ENCODE results near the gene TRIM66.

The TRIM66 gene

GRCh38 chr11:8685306-8685705 is 2.8 kb upstream of the TRIM66 start:
- Histone ChIP-seq H3K9ac (ENCODE audit: low read depth, low read length, poor library complexity, severe bottlenecking) (no peak overlapping the region), H3K27me3 (ENCODE audit: insufficient read depth, low read length, poor library complexity, severe bottlenecking) (peaks cover 6% of the 10 kb centered on the region), H3K9me2 (replicated peaks; ENCODE audit: low read depth, low read length) (no peaks in the 10 kb centered on the region), H3K9me3 (ENCODE audit: insufficient read depth, low read depth, low read length) (no peaks in the 10 kb centered on the region), H3K36me3 (ENCODE audit: insufficient read depth, low read length) (peaks cover 28% of the 10 kb centered on the region; the same call in 1 of the 2 replicates), H2AFZ (ENCODE audit: low read length) (no peak overlapping the region), H3F3A (ENCODE audit: low read depth) (peaks cover 8% of the 10 kb centered on the region), H3K4me2 (ENCODE audit: low read depth, low read length, poor library complexity, severe bottlenecking) (peak overlapping the region; percentile 89), H3K79me2 (ENCODE audit: insufficient read depth, low read length) (peaks cover 68% of the 10 kb centered on the region), H4K20me1 (ENCODE audit: insufficient read depth, low read length, poor library complexity, severe bottlenecking) (peaks cover 37% of the 10 kb centered on the region), H3K4me3 (ENCODE audit: low read length, poor library complexity, severe bottlenecking) (peak overlapping the region; percentile 94), H3K4me1 (ENCODE audit: insufficient read depth, low read length, poor library complexity, severe bottlenecking) (peaks cover 44% of the 10 kb centered on the region)
- TF ChIP-seq, protein P1, sequence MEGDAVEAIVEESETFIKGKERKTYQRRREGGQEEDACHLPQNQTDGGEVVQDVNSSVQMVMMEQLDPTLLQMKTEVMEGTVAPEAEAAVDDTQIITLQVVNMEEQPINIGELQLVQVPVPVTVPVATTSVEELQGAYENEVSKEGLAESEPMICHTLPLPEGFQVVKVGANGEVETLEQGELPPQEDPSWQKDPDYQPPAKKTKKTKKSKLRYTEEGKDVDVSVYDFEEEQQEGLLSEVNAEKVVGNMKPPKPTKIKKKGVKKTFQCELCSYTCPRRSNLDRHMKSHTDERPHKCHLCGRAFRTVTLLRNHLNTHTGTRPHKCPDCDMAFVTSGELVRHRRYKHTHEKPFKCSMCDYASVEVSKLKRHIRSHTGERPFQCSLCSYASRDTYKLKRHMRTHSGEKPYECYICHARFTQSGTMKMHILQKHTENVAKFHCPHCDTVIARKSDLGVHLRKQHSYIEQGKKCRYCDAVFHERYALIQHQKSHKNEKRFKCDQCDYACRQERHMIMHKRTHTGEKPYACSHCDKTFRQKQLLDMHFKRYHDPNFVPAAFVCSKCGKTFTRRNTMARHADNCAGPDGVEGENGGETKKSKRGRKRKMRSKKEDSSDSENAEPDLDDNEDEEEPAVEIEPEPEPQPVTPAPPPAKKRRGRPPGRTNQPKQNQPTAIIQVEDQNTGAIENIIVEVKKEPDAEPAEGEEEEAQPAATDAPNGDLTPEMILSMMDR (conservative IDR thresholded peaks at IDR 0.05; ENCODE audit: low read length), result no peak
- no peak for TF ChIP-seq EZH2phosphoT487 (IDR thresholded peaks at IDR 0.05; ENCODE audit: borderline replicate concordance)

- H4K20me1 ChIP-seq (ENCODE audit: insufficient read depth, low read length, poor library complexity, severe bottlenecking), result peaks cover 37% of the 10 kb centered on the region
- peaks cover 6% of the 10 kb centered on the region for H3K27me3 ChIP-seq (ENCODE audit: insufficient read depth, low read length, poor library complexity, severe bottlenecking)
- H3K9me2 ChIP-seq (replicated peaks; ENCODE audit: low read depth, low read length), result no peaks in the 10 kb centered on the region
- TF ChIP-seq, protein P1 (conservative IDR thresholded peaks at IDR 0.05; ENCODE audit: low read length), result no peak
- no peak for TF ChIP-seq EZH2phosphoT487 (IDR thresholded peaks at IDR 0.05; ENCODE audit: borderline replicate concordance)
- peaks cover 8% of the 10 kb centered on the region for H3F3A ChIP-seq (ENCODE audit: low read depth)
- H2AFZ ChIP-seq (ENCODE audit: low read length), result no peak overlapping the region
- H3K4me1 ChIP-seq (ENCODE audit: insufficient read depth, low read length, poor library complexity, severe bottlenecking), result peaks cover 38% of the 10 kb centered on the region
- peaks cover 63% of the 10 kb centered on the region for H3K79me2 ChIP-seq (ENCODE audit: insufficient read depth, low read length)
- H3K4me2 ChIP-seq (ENCODE audit: low read depth, low read length, poor library complexity, severe bottlenecking), result peak overlapping the region; percentile 89
- peak overlapping the region; percentile 99 for H3K9ac ChIP-seq (ENCODE audit: low read depth, low read length, poor library complexity, severe bottlenecking)
- no peaks in the 10 kb centered on the region for H3K9me3 ChIP-seq (ENCODE audit: insufficient read depth, low read depth, low read length)
- H3K36me3 ChIP-seq (ENCODE audit: insufficient read depth, low read length), result peaks cover 28% of the 10 kb centered on the region; the same call in 1 of the 2 replicates
- peak overlapping the region; percentile 94 for H3K4me3 ChIP-seq (ENCODE audit: low read length, poor library complexity, severe bottlenecking)
These were observed 2.3 kb upstream of the TRIM66 start for GRCh38 chr11:8684600-8685290.

DNA sequence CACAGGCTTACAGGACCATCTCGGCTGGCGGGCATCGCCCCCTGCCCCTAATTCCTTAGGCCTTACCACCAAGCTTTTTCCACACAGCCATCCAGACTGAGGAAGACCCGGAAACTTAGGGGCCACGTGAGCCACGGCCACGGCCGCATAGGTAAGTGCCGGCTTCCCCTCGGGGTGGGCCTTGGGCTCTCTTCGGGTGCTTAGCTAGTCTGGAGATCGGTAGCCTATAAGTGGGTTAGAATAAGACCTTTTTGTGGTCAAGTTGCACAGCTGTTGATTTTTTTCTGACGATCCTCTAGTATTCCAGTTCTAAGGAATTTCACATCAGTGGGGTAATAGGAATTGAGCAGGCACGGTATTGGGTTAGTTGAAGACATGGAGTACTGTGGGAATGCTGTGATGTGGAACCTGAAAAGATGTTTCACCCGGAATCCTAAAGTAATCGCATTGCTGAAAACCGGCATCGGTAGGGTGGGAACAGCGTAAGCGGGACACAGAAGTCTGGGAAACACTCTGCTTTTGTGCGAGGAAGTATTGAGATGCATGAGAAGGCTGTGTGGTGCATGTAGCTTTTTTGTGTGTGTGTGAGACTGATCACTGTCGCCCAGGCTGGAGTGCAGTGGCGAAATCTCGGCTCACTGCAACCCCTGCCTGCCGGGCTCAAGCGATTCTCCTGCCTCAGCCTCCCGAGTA is 796 bp upstream of the TRIM66 start:
- Histone ChIP-seq H2AFZ (ENCODE audit: low read length) (no peak overlapping the region), H3K9me3 (ENCODE audit: insufficient read depth, low read depth, low read length) (no peaks in the 10 kb centered on the region), H3F3A (ENCODE audit: low read depth) (peaks cover 4% of the 10 kb centered on the region), H3K36me3 (ENCODE audit: insufficient read depth, low read length) (peaks cover 28% of the 10 kb centered on the region; the same call in 1 of the 2 replicates), H3K9ac (ENCODE audit: low read depth, low read length, poor library complexity, severe bottlenecking) (peak overlapping the region; percentile 99), H3K4me1 (ENCODE audit: insufficient read depth, low read length, poor library complexity, severe bottlenecking) (peaks cover 33% of the 10 kb centered on the region), H3K4me3 (ENCODE audit: low read length, poor library complexity, severe bottlenecking) (peak overlapping the region; percentile 94), H3K9me2 (replicated peaks; ENCODE audit: low read depth, low read length) (no peaks in the 10 kb centered on the region), H3K79me2 (ENCODE audit: insufficient read depth, low read length) (peaks cover 55% of the 10 kb centered on the region), H4K20me1 (ENCODE audit: insufficient read depth, low read length, poor library complexity, severe bottlenecking) (peaks cover 37% of the 10 kb centered on the region), H3K4me2 (ENCODE audit: low read depth, low read length, poor library complexity, severe bottlenecking) (peak overlapping the region; percentile 89), H3K27me3 (ENCODE audit: insufficient read depth, low read length, poor library complexity, severe bottlenecking) (peaks cover 6% of the 10 kb centered on the region)
- TF ChIP-seq, protein P1 (conservative IDR thresholded peaks at IDR 0.05; ENCODE audit: low read length), result no peak
- no peak for TF ChIP-seq EZH2phosphoT487 (IDR thresholded peaks at IDR 0.05; ENCODE audit: borderline replicate concordance)

Measured in Loucy (cell line).